ENCODE data around the gene ZNF701. TPM values are rescaled to one million over a fixed set of nuclear protein-coding genes. Genes with fewer than 3 reads are reported as not detected.
"Not testable (repeated sequence)": the region's sequence is repeated elsewhere in the genome, so short reads cannot be mapped to it uniquely, and the experiment has no call there.

ZNF701 gene
- total and polyA plus RNA-seq, 2 experiments from 2014 or later, result 6.7 TPM

DNA sequence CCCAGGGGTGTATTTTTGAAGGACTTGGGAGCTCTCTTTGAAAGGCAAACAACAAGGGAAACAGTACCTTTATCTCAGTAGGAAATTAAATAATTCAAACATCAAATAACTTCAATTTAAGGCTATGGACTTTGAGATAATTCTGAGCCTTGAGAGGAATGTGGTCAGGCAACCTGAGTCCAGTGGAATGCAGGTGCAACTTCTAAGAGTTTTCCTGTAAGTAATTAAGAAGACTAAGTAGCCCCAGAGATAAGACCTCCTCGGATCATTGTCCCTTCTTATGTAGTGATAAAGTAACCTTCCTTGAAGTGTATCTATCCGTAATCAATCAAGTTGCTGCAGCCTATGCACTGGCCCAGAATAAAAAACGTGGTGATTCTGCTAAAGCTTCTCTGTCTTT, 29.2 kb downstream of the ZNF701 start:
- in situ Hi-C loops (cut with MboI), result no loop called here
- Histone ChIP-seq H2AFZ (no peak overlapping the region), H3K9me3 (ENCODE audit: low read depth) (no peaks in the 10 kb centered on the region), H3F3A (ENCODE audit: insufficient read depth) (peaks cover 15% of the 10 kb centered on the region), H3K79me2 (ENCODE audit: insufficient read depth) (no peaks in the 10 kb centered on the region), H3K36me3 (ENCODE audit: low read depth) (0 out of 2 replicates have a peak, but pooled peaks cover 9% of the 10 kb centered on the region), H3K27ac (no peak overlapping the region), H3K9me2 (ENCODE audit: insufficient read depth) (no peaks in the 10 kb centered on the region), H3K27me3 (replicated peaks; ENCODE audit: insufficient read depth) (no peaks in the 10 kb centered on the region), H3K4me1 (ENCODE audit: insufficient read depth) (peaks cover 7% of the 10 kb centered on the region; the same call in 1 of the 2 replicates), H3K4me2 (ENCODE audit: unreplicated experiment) (no peak overlapping the region), H3K9ac (no peak overlapping the region), H3K4me3 (no peak overlapping the region), H4K20me1 (ENCODE audit: insufficient read depth) (no peaks in the 10 kb centered on the region)
- WGBS, 2 experiments (ENCODE audit: low coverage in 1 of 2, low lambda C conversion rate in 2 of 2, missing lambda C conversion rate in 2 of 2), result 54 to 56% methylated on average over 3 of the region's 3 CpGs
- no peak for DNase-seq
- no peak for TF ChIP-seq EZH2phosphoT487 (IDR thresholded peaks at IDR 0.05; ENCODE audit: insufficient read depth, low read depth)

DNA sequence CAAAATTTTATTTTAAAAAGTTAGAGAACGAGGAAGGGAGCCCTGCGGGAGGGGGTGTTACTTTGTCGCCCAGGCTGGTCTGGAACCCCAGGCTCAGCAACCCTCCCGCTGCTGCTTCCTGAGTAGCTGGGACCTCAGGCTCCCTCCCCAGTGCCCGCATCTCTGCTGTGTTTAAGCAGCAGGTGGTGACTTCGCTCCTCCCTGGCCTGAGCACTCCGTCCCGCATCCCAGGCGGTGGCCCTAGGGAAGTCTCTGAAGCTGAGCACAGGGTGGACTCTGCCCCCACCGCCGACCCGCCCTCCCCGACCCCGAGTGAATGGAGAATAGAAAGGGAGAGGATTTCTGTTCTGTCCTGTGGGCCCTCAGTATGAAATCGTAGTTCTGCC, 30.5 kb downstream of the ZNF701 start:
- Histone ChIP-seq H2AFZ (peak overlapping the region; percentile 92), H3K4me2 (ENCODE audit: unreplicated experiment) (peak overlapping the region; percentile 88), H3K4me3 (peak overlapping the region; percentile 79), H3K27me3 (replicated peaks; ENCODE audit: insufficient read depth) (no peaks in the 10 kb centered on the region), H3K79me2 (ENCODE audit: insufficient read depth) (no peaks in the 10 kb centered on the region), H3K27ac (peak overlapping the region; percentile 32), H3K4me1 (ENCODE audit: insufficient read depth) (peaks cover 7% of the 10 kb centered on the region; the same call in 1 of the 2 replicates), H3K9ac (peak overlapping the region; percentile 66), H3K36me3 (ENCODE audit: low read depth) (0 out of 2 replicates have a peak, but pooled peaks cover 9% of the 10 kb centered on the region), H3K9me3 (ENCODE audit: low read depth) (no peaks in the 10 kb centered on the region), H4K20me1 (ENCODE audit: insufficient read depth) (no peaks in the 10 kb centered on the region), H3F3A (ENCODE audit: insufficient read depth) (peaks cover 15% of the 10 kb centered on the region), H3K9me2 (ENCODE audit: insufficient read depth) (no peaks in the 10 kb centered on the region)
- in situ Hi-C loops (cut with MboI), result no loop called here
- no peak for DNase-seq
- TF ChIP-seq EZH2 (IDR thresholded peaks at IDR 0.05; ENCODE audit: insufficient read depth, poor library complexity, severe bottlenecking), result no peak
- no peak for TF ChIP-seq EZH2phosphoT487 (IDR thresholded peaks at IDR 0.05; ENCODE audit: insufficient read depth, low read depth)
- WGBS, 2 experiments (ENCODE audit: low coverage in 1 of 2, low lambda C conversion rate in 2 of 2, missing lambda C conversion rate in 2 of 2), result 1 to 2% methylated on average over 15 of the region's 15 CpGs

DNA sequence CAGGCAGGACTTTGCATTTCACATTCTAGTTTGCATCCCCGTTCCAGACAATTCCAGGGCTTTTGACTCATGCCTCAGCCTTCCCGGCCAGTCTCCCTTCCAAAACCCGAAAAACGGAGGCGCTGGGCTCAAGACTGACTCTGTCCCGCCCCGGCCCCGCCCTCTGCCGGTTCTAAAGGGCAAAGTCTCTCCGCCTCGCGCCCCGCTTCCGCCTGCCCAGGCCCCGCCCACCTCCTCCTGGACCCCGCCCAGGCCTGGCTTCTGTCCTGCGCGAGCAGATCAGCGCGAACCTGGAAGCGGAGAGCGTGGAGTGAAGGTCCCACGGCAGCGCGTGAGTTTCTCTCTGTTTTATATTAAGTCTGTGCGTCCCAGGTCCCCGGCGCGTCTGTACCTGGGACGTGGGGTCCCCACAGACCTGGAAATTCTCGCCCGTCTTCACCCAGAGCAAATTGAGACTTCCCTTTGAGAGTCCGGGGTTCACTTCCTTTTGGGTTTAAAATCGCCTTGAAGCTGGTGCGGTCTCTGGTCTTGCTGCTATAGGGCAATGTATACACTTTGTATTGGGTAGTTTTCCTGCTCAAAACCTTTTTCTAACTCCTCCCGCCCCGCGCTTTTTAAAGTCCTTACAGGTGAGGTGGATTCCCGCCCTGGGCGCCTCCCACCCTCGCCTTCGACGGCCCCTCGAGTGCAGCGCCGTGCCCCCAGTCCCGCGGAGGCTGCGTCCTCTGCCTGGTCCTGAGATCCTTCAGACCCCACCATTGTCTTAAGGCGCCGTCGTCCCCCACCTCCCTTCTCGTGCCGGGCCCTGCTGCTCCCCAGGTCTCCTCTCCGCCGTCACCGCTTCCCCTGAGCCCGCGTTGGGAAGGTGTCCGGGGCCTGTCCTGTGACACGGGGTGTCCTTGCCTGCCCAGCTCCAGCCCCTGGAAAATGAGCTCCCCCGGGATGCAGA, 31.2 kb downstream of the ZNF701 start:
- Histone ChIP-seq H3K9ac (peak overlapping the region; percentile 66), H3K36me3 (ENCODE audit: low read depth) (0 out of 2 replicates have a peak, but pooled peaks cover 5% of the 10 kb centered on the region), H3K9me2 (ENCODE audit: insufficient read depth) (no peaks in the 10 kb centered on the region), H3K4me3 (peak overlapping the region; percentile 79), H2AFZ (peak overlapping the region; percentile 92), H3K9me3 (ENCODE audit: low read depth) (no peaks in the 10 kb centered on the region), H3K4me2 (ENCODE audit: unreplicated experiment) (peak overlapping the region; percentile 88), H3F3A (ENCODE audit: insufficient read depth) (peaks cover 15% of the 10 kb centered on the region), H3K27ac (peak overlapping the region; percentile 32), H3K79me2 (ENCODE audit: insufficient read depth) (no peaks in the 10 kb centered on the region), H3K4me1 (ENCODE audit: insufficient read depth) (peaks cover 7% of the 10 kb centered on the region; the same call in 1 of the 2 replicates), H3K27me3 (replicated peaks; ENCODE audit: insufficient read depth) (no peaks in the 10 kb centered on the region), H4K20me1 (ENCODE audit: insufficient read depth) (no peaks in the 10 kb centered on the region)
- DNase-seq, result peak; percentile 97
- in situ Hi-C loops (cut with MboI), result no loop called here
- TF ChIP-seq EZH2phosphoT487 (IDR thresholded peaks at IDR 0.05; ENCODE audit: insufficient read depth, low read depth) (no peak), EZH2 (IDR thresholded peaks at IDR 0.05; ENCODE audit: insufficient read depth, poor library complexity, severe bottlenecking) (no peak)
- WGBS, 2 experiments (ENCODE audit: low coverage in 1 of 2, low lambda C conversion rate in 2 of 2, missing lambda C conversion rate in 2 of 2), result 1 to 3% methylated on average over 46 to 62 of the region's 62 CpGs

DNA sequence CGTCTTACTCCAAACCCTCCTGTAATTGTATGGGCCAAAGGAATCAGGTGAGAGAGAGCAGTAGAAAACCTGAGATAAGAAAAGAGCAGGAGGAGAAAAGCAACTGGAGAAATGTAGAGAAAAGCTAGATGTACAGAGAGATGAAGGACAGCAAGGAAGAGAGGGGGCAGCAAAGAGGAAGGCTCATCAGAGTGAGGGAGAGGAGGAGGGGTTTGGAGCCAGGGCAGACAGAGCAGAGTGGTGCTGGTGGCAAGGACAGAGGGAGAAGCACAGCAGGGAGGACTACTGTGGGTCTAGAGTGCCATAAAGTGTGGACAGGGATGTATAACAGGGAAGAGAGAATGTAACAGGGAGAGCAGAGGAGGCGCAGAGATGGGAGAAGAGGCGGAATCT, 31.9 kb downstream of the ZNF701 start:
- H3K9me3 ChIP-seq (ENCODE audit: low read depth); H3K9me2 ChIP-seq (ENCODE audit: insufficient read depth); H3K4me1 ChIP-seq (ENCODE audit: insufficient read depth); H3K36me3 ChIP-seq (ENCODE audit: low read depth); H4K20me1 ChIP-seq (ENCODE audit: insufficient read depth); H3K27ac ChIP-seq; H3K27me3 ChIP-seq (replicated peaks; ENCODE audit: insufficient read depth); in situ Hi-C loops (cut with MboI); H3K79me2 ChIP-seq (ENCODE audit: insufficient read depth): not testable (repeated sequence)
- H2AFZ ChIP-seq, result peak overlapping the region; percentile 92
- DNase-seq, result peak; percentile 25
- 24 to 39% methylated on average over 2 to 3 of the region's 3 CpGs for WGBS, 2 experiments (ENCODE audit: low coverage in 1 of 2, low lambda C conversion rate in 2 of 2, missing lambda C conversion rate in 2 of 2)
- H3K9ac ChIP-seq, result peak overlapping the region; percentile 66
- H3F3A ChIP-seq (ENCODE audit: insufficient read depth), result peaks cover 15% of the 10 kb centered on the region
- H3K4me2 ChIP-seq (ENCODE audit: unreplicated experiment), result peak overlapping the region; percentile 88
- peak overlapping the region; percentile 79 for H3K4me3 ChIP-seq
